Bone marrow (tissue), 2 donors: ENCODE results near the gene BRSK1.

Experiments
- DNase-seq, 2 donors: peaks; one replicate each; lab custom pipeline; 2025; lab: John Stamatoyannopoulos, UW

The BRSK1 gene

GRCh38 chr19:55353803-55354697, 70.3 kb downstream of the BRSK1 start:
- peak in 1 of 2 donors; percentile 90 for DNase-seq

GRCh38 chr19:55354698-55355212, 71.0 kb downstream of the BRSK1 start, which contains the start of gene COX6B2:
TSS of gene COX6B2 (minus strand) at chr19:55354719. CDS start at chr19:55354521, 198 bp downstream.
- DNase-seq, result no peak

- no peak for DNase-seq
These were observed 71.5 kb downstream of the BRSK1 start for GRCh38 chr19:55355213-55355821.

GRCh38 chr19:55358493-55358892, 74.7 kb downstream of the BRSK1 start:
- DNase-seq, result no peak

GRCh38 chr19:55358943-55359908, 75.4 kb downstream of the BRSK1 start:
- no peak for DNase-seq

- DNase-seq, result no peak
These were observed 77.1 kb downstream of the BRSK1 start for GRCh38 chr19:55360902-55361301.
